HG03432 (cell line): ENCODE results near the gene NIP7.
"Not testable (repeated sequence)": the region's sequence is repeated elsewhere in the genome, so short reads cannot be mapped to it uniquely, and the experiment has no call there.

Experiments used
- ATAC-seq: cut with Tn5 transposase; IDR thresholded peaks from one replicate; pipeline ENCODE4 v1.9.1; 2021; ENCODE audit warnings: mild to moderate bottlenecking, moderate library complexity; ENCODE audit not compliant: unreplicated experiment

The NIP7 gene

GRCh38 chr16:69338557-69339288 lies 849 bp upstream of the NIP7 start:
- ATAC-seq: no peak

- no peak for ATAC-seq
These were observed 598 bp downstream of the NIP7 start for GRCh38 chr16:69340095-69340644.

GRCh38 chr16:69344171-69344570 lies 4.6 kb downstream of the NIP7 start:
- ATAC-seq: no peak

- no peak for ATAC-seq
These were observed 6.4 kb downstream of the NIP7 start for GRCh38 chr16:69345923-69346322.

GRCh38 chr16:69346683-69347082 lies 7.1 kb downstream of the NIP7 start:
- no peak for ATAC-seq

- ATAC-seq: no peak
These were observed 8.7 kb downstream of the NIP7 start for GRCh38 chr16:69348222-69348621.

GRCh38 chr16:69349536-69349935 lies 10.0 kb downstream of the NIP7 start:
- no peak for ATAC-seq

- ATAC-seq: no peak
These were observed 11.1 kb downstream of the NIP7 start for GRCh38 chr16:69350536-69351133.

GRCh38 chr16:69351309-69352027 lies 11.9 kb downstream of the NIP7 start, which contains the start of gene TMED6:
Gene TMED6, minus strand, starts transcription at chr16:69351786. Its CDS starts 33 bp downstream, at chr16:69351753.
- no peak for ATAC-seq

- ATAC-seq: not testable (repeated sequence)
These were observed 20.5 kb downstream of the NIP7 start for GRCh38 chr16:69360070-69360469.

- ATAC-seq: no peak
These were observed 23.7 kb downstream of the NIP7 start for GRCh38 chr16:69363281-69363717.

- no peak for ATAC-seq
These were observed 24.5 kb downstream of the NIP7 start for GRCh38 chr16:69364088-69364487.

- ATAC-seq: no peak
These were observed 26.3 kb downstream of the NIP7 start for GRCh38 chr16:69365901-69366300.

GRCh38 chr16:69366431-69366830 lies 26.9 kb downstream of the NIP7 start:
- ATAC-seq: no peak

GRCh38 chr16:69367980-69368379 lies 28.4 kb downstream of the NIP7 start:
- ATAC-seq: no peak

GRCh38 chr16:69368866-69369265 lies 29.3 kb downstream of the NIP7 start:
- ATAC-seq: no peak

GRCh38 chr16:69371564-69371963 lies 32.0 kb downstream of the NIP7 start:
- no peak for ATAC-seq

- no peak for ATAC-seq
These were observed 33.4 kb downstream of the NIP7 start for GRCh38 chr16:69373019-69373418.

- ATAC-seq: no peak
These were observed 37.0 kb downstream of the NIP7 start for GRCh38 chr16:69376393-69377059.

- ATAC-seq: no peak
These were observed 38.5 kb downstream of the NIP7 start for GRCh38 chr16:69378036-69378435.

GRCh38 chr16:69378760-69379159 lies 39.2 kb downstream of the NIP7 start:
- ATAC-seq: no peak
